ENCODE results near the gene RPRD1B.
A peak's percentile ranks its signal among the peaks of the same experiment; 100 is the strongest.
"Not testable (repeated sequence)": the region's sequence is repeated elsewhere in the genome, so short reads cannot be mapped to it uniquely, and the experiment has no call there.

The RPRD1B gene

DNA sequence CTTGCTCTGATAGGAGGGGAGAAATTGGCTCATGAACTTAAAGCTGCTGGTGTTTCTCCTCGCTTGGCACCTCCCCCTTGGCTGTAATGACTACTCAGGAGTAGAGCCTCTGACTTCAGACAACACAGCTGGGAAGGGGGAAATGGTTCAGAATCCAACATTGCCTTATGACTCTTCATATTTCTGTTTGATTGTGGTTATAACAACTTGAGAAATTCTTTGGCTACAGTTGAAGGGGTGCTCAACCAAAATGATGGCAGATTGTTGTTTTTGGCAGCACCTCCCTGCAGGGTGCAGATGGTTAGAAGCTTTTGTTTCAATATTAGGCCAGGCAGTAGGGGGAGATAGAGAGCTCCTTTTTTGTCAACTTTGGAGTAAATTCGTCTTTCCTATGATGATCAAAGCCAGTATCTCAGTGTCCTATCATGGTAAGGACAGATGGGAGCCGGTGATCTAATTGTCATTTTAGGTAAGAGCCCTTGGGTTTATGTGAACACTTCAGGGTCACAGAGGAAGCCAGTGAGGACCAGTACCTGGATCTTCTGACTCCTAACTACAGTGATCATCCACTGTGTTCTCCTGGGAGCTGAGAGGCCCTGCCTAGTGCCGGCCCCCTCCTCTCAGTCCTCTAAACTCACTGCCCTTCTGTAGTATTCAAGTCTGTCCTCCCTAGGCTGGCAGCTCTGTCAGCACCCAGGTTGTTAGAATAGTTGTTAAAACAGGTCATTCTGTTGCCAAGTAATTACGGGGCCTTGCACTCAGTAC, 39.9 kb downstream of the RPRD1B start:
- peak; percentile 58 for DNase-seq (ENCODE audit: low spot score)

DNA sequence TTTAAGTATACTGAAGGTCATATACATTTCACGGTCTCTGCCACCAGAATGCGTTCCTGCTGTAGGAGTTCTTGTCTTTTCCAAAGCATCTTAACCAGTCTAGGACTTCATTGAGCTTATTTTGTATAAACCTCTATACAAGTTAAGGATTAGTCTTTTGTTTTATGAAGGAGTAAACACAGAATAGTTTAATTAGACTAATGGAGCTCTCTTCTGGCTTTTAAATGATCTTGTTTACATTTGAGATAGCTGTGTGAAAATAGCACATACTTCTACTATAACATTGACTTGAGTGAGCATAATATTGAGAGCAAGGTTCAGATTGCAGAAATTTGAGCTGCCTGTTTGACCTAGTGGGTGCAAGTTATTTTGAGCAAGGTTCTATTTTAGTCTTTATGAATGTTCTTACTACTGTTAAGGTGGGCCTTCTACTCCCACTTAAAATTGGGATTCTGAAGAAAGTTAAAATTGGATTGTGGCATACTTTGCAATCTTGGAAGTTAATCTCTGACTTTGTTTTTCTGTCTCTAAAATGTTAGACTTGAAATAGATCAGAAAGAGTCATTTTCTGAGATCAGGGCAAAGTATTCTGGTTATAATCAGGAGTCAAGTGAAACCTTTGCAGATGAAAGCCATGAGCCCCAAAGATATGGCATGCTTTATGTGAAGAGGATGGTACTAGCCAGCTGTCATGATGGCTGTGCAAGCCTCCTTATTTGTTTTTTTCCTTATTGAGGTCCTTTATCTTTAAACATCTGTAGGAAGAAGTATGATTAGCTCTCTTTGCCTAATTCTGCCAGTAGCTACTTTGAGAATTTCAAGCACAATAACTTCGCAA, 41.8 kb downstream of the RPRD1B start:
- no peak for DNase-seq (ENCODE audit: low spot score)

GRCh38 chr20:38076548-38076947, 43.0 kb downstream of the RPRD1B start:
- DNase-seq (ENCODE audit: low spot score) = no peak

- DNase-seq (ENCODE audit: low spot score) = no peak
Measured at GRCh38 chr20:38078084-38078483, 44.5 kb downstream of the RPRD1B start.

DNA sequence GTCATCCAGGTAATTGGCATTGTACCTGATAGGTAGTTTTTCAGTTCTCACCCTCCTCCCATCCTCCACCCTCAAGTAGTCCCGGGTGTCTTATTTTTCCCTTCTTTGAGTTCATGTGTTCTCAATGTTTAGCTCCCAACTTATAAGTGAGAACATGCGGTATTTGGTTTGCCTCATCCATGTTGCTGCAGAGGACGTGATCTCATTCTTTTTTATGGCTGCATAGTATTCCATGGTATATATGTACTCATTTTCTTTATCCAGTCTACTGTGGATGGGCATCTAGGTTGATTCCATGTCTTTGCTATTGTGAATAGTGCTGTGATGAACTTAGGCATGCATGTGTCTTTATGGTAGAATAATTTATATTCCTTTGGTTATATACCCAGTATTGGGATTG, 45.8 kb downstream of the RPRD1B start:
- DNase-seq (ENCODE audit: low spot score) = no peak

- no peak for DNase-seq (ENCODE audit: low spot score)
Measured at GRCh38 chr20:38081575-38081974, 48.0 kb downstream of the RPRD1B start.

DNA sequence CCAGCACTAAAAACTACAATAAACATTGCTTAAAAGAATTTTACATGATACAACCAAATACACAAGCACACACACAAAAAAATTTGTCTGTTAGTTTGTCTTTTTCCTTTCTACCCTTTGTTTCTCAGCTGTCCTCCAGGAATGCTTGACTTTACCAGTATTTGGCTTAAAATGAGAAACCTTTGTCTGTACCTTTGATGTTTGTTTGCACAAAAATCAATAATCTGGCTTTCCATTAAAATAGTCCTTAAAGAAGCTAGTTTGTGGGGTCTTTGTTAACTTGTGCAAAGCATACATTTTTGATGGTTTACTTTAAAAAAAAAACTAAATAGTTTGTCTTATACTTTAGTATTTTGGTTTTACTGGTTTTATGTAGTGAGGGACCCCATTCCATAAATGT, 49.3 kb downstream of the RPRD1B start:
- DNase-seq (ENCODE audit: low spot score) = no peak

- DNase-seq (ENCODE audit: low spot score) = no peak
Measured at GRCh38 chr20:38083338-38084048, 49.9 kb downstream of the RPRD1B start.

GRCh38 chr20:38084425-38084951, 50.9 kb downstream of the RPRD1B start:
- DNase-seq (ENCODE audit: low spot score) = no peak

GRCh38 chr20:38085026-38085425, 51.5 kb downstream of the RPRD1B start:
- no peak for DNase-seq (ENCODE audit: low spot score)

DNA sequence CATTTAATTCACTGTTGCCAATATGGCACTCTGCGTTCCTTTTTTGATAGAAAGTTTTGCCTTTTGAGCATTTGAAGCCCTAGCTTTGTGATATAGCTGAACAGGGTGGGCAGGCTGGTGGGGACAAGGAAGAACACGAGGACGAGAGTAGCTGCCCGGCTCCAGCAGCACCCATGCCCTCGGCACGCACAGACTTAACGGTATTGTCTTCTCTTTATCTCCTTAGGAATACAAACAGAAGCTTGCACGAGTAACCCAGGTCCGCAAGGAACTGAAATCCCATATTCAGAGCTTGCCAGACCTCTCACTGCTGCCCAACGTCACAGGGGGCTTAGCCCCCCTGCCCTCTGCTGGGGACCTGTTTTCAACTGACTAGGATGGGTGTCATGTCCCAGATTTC, 56.0 kb downstream of the RPRD1B start:
- no peak for DNase-seq (ENCODE audit: low spot score)

DNA sequence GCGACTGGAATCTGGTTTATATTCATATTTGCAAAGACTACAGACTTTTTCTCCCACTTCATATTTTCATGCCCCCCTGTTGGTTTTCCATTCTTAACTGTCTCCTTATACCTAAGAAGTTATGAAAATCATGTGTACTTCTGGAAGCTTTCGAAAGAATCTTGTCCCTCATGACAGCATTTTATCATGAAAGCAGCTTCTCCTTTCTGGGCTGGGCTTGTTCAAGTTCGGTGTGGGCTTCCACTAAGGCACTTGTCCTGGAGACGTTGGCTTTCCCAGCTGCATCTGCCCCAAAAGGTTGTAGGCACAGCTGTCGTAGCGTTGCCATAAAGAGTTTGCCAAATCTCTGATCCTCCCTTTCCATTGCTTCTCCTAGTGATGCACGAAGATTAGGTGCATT, 56.5 kb downstream of the RPRD1B start:
- no peak for DNase-seq (ENCODE audit: low spot score)

- no peak for DNase-seq (ENCODE audit: low spot score)
Measured at GRCh38 chr20:38091441-38092216, 58.1 kb downstream of the RPRD1B start.

GRCh38 chr20:38092260-38092857, 58.8 kb downstream of the RPRD1B start:
- DNase-seq (ENCODE audit: low spot score) = no peak

- DNase-seq (ENCODE audit: low spot score) = no peak
Measured at GRCh38 chr20:38092915-38093314, 59.4 kb downstream of the RPRD1B start.

DNA sequence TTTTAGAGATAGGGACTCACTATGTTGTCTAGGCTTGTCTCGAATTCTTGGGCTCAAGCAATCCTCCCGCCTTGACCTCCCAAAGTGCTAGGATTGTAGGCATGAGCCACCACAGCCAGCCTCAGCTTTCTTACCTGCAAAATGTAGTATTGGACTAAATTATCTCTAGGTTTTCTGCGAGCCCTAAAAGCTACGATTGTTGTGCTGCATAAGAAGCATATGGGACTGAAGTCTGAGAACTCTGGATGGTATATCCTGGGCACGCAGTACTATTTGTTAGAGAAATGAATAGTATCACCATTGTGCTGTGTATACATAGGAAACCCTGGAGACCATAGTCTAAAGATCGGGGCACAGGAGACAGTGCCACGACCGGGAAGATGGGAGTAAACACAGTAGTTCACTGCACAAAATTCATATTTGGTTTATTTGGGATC, 60.1 kb downstream of the RPRD1B start:
- DNase-seq (ENCODE audit: low spot score) = no peak

GRCh38 chr20:38094373-38094891, 60.9 kb downstream of the RPRD1B start:
- no peak for DNase-seq (ENCODE audit: low spot score)

DNA sequence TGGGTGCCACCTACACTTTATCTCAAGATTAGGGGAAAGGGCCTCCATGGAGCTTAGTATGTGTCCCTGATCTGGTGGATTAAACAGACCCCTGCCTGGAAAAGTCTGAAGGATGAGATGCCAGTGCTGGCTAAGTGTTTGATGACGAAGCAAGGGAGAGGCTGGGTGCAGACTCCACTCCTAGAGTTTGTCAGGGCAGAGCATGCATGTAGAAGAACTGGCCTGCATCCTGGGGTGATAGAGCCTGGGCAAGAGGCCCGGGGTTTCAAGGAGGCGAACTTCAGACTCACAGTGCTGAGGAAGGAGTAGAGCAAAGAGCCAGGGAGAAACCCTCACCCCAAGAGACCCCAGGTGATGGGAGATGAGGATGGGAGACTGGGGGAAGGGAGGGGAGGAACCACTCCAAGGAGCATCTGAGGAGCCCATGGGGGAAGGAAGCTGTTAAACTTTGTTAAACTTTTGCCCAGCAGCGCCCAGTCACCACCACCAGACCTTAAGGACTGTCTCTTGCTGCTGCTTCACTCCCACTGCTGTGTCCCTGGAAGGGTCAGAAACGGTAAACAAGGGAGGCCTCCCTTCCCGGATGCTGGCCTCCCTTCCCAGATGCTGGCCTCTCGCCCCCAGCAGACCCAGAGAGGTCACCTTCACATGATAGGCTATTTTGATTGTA, 61.6 kb downstream of the RPRD1B start:
- DNase-seq (ENCODE audit: low spot score) = no peak

DNA sequence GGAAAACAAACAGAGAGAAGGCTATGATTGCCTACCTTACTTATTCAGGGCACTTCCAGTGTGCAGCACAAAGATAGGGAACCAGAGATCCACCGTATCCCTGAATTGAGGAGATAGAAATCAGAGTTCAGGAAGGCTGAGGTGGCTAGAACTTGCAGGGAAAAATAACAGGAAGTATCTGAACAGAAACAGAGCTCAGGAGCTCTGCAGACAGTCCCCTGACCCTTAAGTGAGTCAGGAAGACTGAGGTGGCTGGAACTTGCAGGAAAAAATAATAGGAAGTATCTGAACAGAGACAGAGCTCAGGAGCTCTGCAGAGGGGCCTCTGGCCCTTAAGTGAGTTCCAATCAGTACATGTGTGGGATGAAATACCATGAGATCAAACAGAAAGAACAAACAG, 65.4 kb downstream of the RPRD1B start:
- no peak for DNase-seq (ENCODE audit: low spot score)

- not testable (repeated sequence) for DNase-seq (ENCODE audit: low spot score)
Measured at GRCh38 chr20:38102206-38102605, 68.7 kb downstream of the RPRD1B start.

Measured in pons (tissue), 1 donor.